Measurements from ENCODE around the gene GRIK1.

DNA sequence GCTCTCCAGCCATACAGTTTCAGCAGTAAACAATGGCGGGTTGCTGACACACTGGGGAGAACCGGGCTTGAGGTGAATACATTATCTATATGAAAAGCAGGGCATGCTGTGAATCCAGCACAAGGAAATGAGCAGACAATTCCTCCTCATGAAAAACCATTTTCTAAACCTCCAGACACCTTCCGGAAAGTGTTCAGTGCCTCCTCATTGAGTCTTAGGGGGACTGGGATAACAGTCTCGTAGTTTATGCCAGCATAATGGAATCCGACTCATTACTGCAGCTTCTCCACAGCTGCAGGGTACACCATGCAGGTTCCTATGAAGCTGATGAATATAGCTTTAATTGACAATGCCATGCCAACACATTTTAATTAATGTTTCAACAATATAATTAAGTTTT is 356.9 kb downstream of the GRIK1 start:
- TF ChIP-seq, protein P1, sequence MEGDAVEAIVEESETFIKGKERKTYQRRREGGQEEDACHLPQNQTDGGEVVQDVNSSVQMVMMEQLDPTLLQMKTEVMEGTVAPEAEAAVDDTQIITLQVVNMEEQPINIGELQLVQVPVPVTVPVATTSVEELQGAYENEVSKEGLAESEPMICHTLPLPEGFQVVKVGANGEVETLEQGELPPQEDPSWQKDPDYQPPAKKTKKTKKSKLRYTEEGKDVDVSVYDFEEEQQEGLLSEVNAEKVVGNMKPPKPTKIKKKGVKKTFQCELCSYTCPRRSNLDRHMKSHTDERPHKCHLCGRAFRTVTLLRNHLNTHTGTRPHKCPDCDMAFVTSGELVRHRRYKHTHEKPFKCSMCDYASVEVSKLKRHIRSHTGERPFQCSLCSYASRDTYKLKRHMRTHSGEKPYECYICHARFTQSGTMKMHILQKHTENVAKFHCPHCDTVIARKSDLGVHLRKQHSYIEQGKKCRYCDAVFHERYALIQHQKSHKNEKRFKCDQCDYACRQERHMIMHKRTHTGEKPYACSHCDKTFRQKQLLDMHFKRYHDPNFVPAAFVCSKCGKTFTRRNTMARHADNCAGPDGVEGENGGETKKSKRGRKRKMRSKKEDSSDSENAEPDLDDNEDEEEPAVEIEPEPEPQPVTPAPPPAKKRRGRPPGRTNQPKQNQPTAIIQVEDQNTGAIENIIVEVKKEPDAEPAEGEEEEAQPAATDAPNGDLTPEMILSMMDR (IDR thresholded peaks at IDR 0.05; ENCODE audit: low read length): no peak
- TF ChIP-seq EZH2 (IDR thresholded peaks at IDR 0.05; ENCODE audit: borderline replicate concordance, low read length): no peak
